T47D (cell line): Measurements from ENCODE around the gene EPB41L1.

Source experiments
- DNase-seq, 2 experiments: peaks; one replicate each; pipeline versions ENCODE4 v3.0.0 to v3.0.0-alpha.2; 2011 to 2012; ENCODE audit warnings: low read depth in 1 of 2, low spot score in 1 of 2
- JUND ChIP-seq: IDR thresholded peaks from 2 replicates; pipeline ENCODE4 v1.6.1; 2012; ENCODE audit warnings: low read depth
- in situ Hi-C: cut with HindIII; loops from 2 replicates; pipeline ENCODE4 v1.10.0; 2016; ENCODE audit warnings: low sequenced_read_pairs, low pct_unique_long_range_greater_than_20kb

The EPB41L1 gene

GRCh38 chr20:36173451-36173933 is 19.0 kb downstream of the EPB41L1 start:
- no peak for TF ChIP-seq JUND
- no peak for DNase-seq
- in situ Hi-C loops, result no loop called here

- TF ChIP-seq JUND, result no peak
- in situ Hi-C loops, result no loop called here
- DNase-seq, result no peak
These were observed 20.5 kb downstream of the EPB41L1 start for GRCh38 chr20:36175016-36175415.

GRCh38 chr20:36175475-36175995 is 21.0 kb downstream of the EPB41L1 start:
- no peak for TF ChIP-seq JUND
- DNase-seq, result no peak
- in situ Hi-C loops, result no loop called here

GRCh38 chr20:36177716-36178115 is 23.2 kb downstream of the EPB41L1 start:
- DNase-seq, result no peak

GRCh38 chr20:36179170-36179945 is 24.8 kb downstream of the EPB41L1 start:
- in situ Hi-C loops, result no loop called here
- no peak for DNase-seq
- no peak for TF ChIP-seq JUND

More at GRCh38 chr20:36177716-36178115, 23.2 kb downstream of the EPB41L1 start:
- in situ Hi-C loops, result no loop called here
- no peak for TF ChIP-seq JUND

- DNase-seq, result no peak
- no peak for TF ChIP-seq JUND
- in situ Hi-C loops, result no loop called here
These were observed 25.8 kb downstream of the EPB41L1 start for GRCh38 chr20:36180323-36180722.

- TF ChIP-seq JUND, result no peak
- in situ Hi-C loops, result no loop called here
- DNase-seq, result no peak
These were observed 27.5 kb downstream of the EPB41L1 start for GRCh38 chr20:36181934-36182603.

- no peak for TF ChIP-seq JUND
- no peak for DNase-seq
- in situ Hi-C loops, result no loop called here
These were observed 28.1 kb downstream of the EPB41L1 start for GRCh38 chr20:36182604-36183154.

GRCh38 chr20:36183155-36183944 is 28.8 kb downstream of the EPB41L1 start:
- in situ Hi-C loops, result no loop called here
- no peak for TF ChIP-seq JUND
- DNase-seq, result no peak

- no peak for TF ChIP-seq JUND
- no peak for DNase-seq
- in situ Hi-C loops, result no loop called here
These were observed 30.6 kb downstream of the EPB41L1 start for GRCh38 chr20:36184816-36185776.

- DNase-seq, result no peak
- in situ Hi-C loops, result no loop called here
- TF ChIP-seq JUND, result no peak
These were observed 39.6 kb downstream of the EPB41L1 start for GRCh38 chr20:36193977-36194712.
